Measurements from ENCODE around the gene ARPIN. TPM values are rescaled to one million over a fixed set of nuclear protein-coding genes. Genes with fewer than 3 reads are reported as not detected.

Gene ARPIN
- total RNA-seq, 1 donor from 2014 or later, result 10.5 TPM

- no peaks in the 10 kb centered on the region for H3K27me3 ChIP-seq (ENCODE audit: control insufficient read depth, insufficient read depth, low read length)
- TF ChIP-seq CTCF (IDR thresholded peaks at IDR 0.05; ENCODE audit: insufficient read depth, low read length, poor library complexity, severe bottlenecking), result no peak
- no peak overlapping the region for H3K4me3 ChIP-seq (ENCODE audit: low read depth, low read length)
- no peaks in the 10 kb centered on the region for H3K36me3 ChIP-seq (ENCODE audit: control insufficient read depth, insufficient read depth, low read length)
- DNase-seq (ENCODE audit: low read depth), result no peak
Observed at GRCh38 chr15:89907289-89907688, 5.5 kb downstream of the ARPIN start.

- H3K4me3 ChIP-seq (ENCODE audit: low read depth, low read length), result no peak overlapping the region
- TF ChIP-seq CTCF (IDR thresholded peaks at IDR 0.05; ENCODE audit: insufficient read depth, low read length, poor library complexity, severe bottlenecking), result no peak
- no peaks in the 10 kb centered on the region for H3K27me3 ChIP-seq (ENCODE audit: control insufficient read depth, insufficient read depth, low read length)
- DNase-seq (ENCODE audit: low read depth), result no peak
- no peaks in the 10 kb centered on the region for H3K36me3 ChIP-seq (ENCODE audit: control insufficient read depth, insufficient read depth, low read length)
Observed at GRCh38 chr15:89905846-89906378, 6.8 kb downstream of the ARPIN start.

- Histone ChIP-seq H3K36me3 (ENCODE audit: control insufficient read depth, insufficient read depth, low read length) (no peaks in the 10 kb centered on the region), H3K27me3 (ENCODE audit: control insufficient read depth, insufficient read depth, low read length) (no peaks in the 10 kb centered on the region), H3K4me3 (ENCODE audit: low read depth, low read length) (no peak overlapping the region)
- DNase-seq (ENCODE audit: low read depth), result no peak
- TF ChIP-seq CTCF (IDR thresholded peaks at IDR 0.05; ENCODE audit: insufficient read depth, low read length, poor library complexity, severe bottlenecking), result no peak
Observed at GRCh38 chr15:89904519-89904918, 8.2 kb downstream of the ARPIN start.

- no peak for TF ChIP-seq CTCF (IDR thresholded peaks at IDR 0.05; ENCODE audit: insufficient read depth, low read length, poor library complexity, severe bottlenecking)
- Histone ChIP-seq H3K27me3 (ENCODE audit: control insufficient read depth, insufficient read depth, low read length) (no peaks in the 10 kb centered on the region), H3K4me3 (ENCODE audit: low read depth, low read length) (no peak overlapping the region), H3K36me3 (ENCODE audit: control insufficient read depth, insufficient read depth, low read length) (no peaks in the 10 kb centered on the region)
- DNase-seq (ENCODE audit: low read depth), result no peak
Observed at GRCh38 chr15:89903858-89904130, 9.0 kb downstream of the ARPIN start.

GRCh38 chr15:89903015-89903857, 9.5 kb downstream of the ARPIN start:
- no peak for DNase-seq (ENCODE audit: low read depth)
- no peak for TF ChIP-seq CTCF (IDR thresholded peaks at IDR 0.05; ENCODE audit: insufficient read depth, low read length, poor library complexity, severe bottlenecking)
- H3K36me3 ChIP-seq (ENCODE audit: control insufficient read depth, insufficient read depth, low read length), result no peaks in the 10 kb centered on the region
- no peaks in the 10 kb centered on the region for H3K27me3 ChIP-seq (ENCODE audit: control insufficient read depth, insufficient read depth, low read length)
- no peak overlapping the region for H3K4me3 ChIP-seq (ENCODE audit: low read depth, low read length)

GRCh38 chr15:89900849-89901248, 11.9 kb downstream of the ARPIN start:
- no peak overlapping the region for H3K4me3 ChIP-seq (ENCODE audit: low read depth, low read length)
- DNase-seq (ENCODE audit: low read depth), result no peak
- H3K27me3 ChIP-seq (ENCODE audit: control insufficient read depth, insufficient read depth, low read length), result no peaks in the 10 kb centered on the region
- TF ChIP-seq CTCF (IDR thresholded peaks at IDR 0.05; ENCODE audit: insufficient read depth, low read length, poor library complexity, severe bottlenecking), result no peak
- no peaks in the 10 kb centered on the region for H3K36me3 ChIP-seq (ENCODE audit: control insufficient read depth, insufficient read depth, low read length)
